Left colon (tissue), 2 donors: ENCODE results near the gene SMC1B. TPM values are rescaled to one million over a fixed set of nuclear protein-coding genes. Genes with fewer than 3 reads are reported as not detected.
"Not testable (repeated sequence)": the region's sequence is repeated elsewhere in the genome, so short reads cannot be mapped to it uniquely, and the experiment has no call there.

Source experiments
- ATAC-seq: fragments of 200-7000 bp; cut with Tn5 transposase; one replicate; pipeline ENCODE4 v1.9.1; 2020; ENCODE audit warnings: mild to moderate bottlenecking, moderate library complexity
- DNase-seq, 2 donors: peaks; one replicate each; pipeline ENCODE4 v3.0.0-alpha.2; 2020
- intact Hi-C, 2 donors: fragments of 100-400 bp; cut with DNase I in 1 of 2; cut with micrococcal nuclease in 1 of 2; formaldehyde crosslinking; loops; one replicate each; pipeline versions ENCODE4 v1.11.2 to v1.14.0; 2022; cut with DNase I, micrococcal nuclease
- long read RNA-seq: library from polyadenylated mRNA; unstranded; transcript quantifications from one replicate; pipeline ENCODE4 v2.0.0, GENCODE V29; 2021
- total RNA-seq, 2 donors: library from RNA; stranded (reverse); fragmentation: NEBNext Ultra II Directional; extraction: Animal tissue kit (Norgen Biotek cat#: 25700); gene quantifications; one replicate each; pipeline ENCODE4 v1.2.1, GENCODE V29; 2021
- donor health status: DM: no; HTN: no; CAD: no.
- donor health status: DM: yes; HTN: yes; CAD: no.

The SMC1B gene, protein sequence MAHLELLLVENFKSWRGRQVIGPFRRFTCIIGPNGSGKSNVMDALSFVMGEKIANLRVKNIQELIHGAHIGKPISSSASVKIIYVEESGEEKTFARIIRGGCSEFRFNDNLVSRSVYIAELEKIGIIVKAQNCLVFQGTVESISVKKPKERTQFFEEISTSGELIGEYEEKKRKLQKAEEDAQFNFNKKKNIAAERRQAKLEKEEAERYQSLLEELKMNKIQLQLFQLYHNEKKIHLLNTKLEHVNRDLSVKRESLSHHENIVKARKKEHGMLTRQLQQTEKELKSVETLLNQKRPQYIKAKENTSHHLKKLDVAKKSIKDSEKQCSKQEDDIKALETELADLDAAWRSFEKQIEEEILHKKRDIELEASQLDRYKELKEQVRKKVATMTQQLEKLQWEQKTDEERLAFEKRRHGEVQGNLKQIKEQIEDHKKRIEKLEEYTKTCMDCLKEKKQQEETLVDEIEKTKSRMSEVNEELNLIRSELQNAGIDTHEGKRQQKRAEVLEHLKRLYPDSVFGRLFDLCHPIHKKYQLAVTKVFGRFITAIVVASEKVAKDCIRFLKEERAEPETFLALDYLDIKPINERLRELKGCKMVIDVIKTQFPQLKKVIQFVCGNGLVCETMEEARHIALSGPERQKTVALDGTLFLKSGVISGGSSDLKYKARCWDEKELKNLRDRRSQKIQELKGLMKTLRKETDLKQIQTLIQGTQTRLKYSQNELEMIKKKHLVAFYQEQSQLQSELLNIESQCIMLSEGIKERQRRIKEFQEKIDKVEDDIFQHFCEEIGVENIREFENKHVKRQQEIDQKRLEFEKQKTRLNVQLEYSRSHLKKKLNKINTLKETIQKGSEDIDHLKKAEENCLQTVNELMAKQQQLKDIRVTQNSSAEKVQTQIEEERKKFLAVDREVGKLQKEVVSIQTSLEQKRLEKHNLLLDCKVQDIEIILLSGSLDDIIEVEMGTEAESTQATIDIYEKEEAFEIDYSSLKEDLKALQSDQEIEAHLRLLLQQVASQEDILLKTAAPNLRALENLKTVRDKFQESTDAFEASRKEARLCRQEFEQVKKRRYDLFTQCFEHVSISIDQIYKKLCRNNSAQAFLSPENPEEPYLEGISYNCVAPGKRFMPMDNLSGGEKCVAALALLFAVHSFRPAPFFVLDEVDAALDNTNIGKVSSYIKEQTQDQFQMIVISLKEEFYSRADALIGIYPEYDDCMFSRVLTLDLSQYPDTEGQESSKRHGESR
- not detected for total RNA-seq
- long read RNA-seq, partial matches to known transcripts: 0 of 1 reads
- long read RNA-seq, other reads (novel, unspliced or antisense): 1 of 1 reads

DNA sequence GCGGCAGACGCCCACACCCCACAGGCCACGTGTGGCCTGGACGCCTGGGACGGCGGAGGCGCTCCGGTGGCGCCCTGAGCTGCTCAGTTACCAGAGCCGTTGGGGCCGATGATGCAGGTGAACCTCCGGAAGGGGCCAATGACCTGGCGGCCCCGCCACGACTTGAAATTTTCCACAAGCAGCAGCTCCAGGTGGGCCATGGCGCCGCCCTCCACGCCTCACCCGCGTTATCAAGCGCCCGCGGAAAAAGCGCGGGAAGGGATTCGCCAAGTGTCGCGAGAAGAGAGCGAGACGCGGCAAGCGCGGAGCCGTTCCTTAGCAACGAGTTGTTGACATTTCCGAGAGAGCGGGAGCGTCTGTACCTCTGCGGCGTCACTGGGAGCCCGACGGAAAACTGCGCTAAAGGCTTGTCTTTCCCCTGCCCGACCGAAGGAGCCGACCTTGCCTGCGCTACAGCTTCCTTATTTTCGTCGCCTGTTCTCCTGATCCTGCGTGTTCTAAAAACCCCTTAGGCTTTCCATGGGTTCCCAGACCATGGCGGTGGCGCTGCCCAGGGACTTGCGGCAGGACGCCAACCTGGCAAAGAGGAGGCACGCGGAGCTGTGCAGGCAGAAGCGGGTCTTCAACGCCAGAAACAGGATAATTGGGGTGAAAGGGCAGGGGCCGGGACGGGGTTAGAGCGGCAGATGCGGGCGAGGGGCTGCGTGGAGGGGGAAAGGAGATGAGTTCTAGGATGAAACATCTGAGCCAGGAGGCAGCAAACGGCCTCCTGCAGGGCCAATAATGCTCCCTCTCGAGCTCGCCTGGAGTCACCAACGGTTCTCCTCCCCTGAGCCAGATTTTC is at the start of gene SMC1B, which contains the start of gene RIBC2:
TSS of gene SMC1B (minus strand) at position 232 of the 844 bp plus-strand sequence. CDS start at position 200, 32 bp downstream.
TSS of gene RIBC2 (plus strand) at position 326 of the 844 bp plus-strand sequence. CDS start at position 520, 194 bp downstream.
- ATAC-seq (peak; percentile 98), DNase-seq (peak; percentile 78)
- intact Hi-C loops: no loop called here

DNA sequence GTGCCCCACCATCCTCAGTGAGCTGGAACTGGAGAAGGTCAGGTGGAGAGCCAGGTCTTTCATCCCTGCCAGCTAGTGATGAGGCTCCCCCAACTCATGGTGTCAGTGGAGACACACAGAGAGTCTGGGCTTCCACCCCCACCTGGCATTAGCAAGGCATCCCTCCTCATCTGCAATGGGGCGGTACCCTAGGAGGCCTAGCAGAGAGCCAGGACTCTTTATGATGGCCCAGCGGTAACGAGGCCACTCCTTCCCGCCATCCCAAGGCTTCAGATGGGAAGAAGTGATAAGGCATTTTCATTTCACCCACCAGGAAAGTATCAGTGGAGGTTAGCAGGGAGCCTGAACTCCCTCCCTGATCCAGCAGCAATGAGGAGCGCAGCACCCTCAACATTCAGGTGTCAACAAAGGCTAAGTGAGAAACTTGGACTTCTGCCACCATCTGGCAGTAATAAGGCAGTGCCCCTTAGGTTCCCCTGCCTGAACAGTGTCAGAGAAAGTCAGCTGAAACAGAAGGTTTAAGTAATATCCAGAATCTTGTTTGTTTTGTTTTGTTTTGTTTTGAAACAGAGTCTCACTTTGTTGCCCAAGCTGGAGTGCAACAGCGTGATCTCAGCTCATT is 48.7 kb upstream of the SMC1B start:
- intact Hi-C loops: no loop called here
- no peak for ATAC-seq

GRCh38 chr22:45460288-45461109 is 47.1 kb upstream of the SMC1B start:
- intact Hi-C loops: no loop called here
- no peak for ATAC-seq

More for the DNA sequence above, 48.7 kb upstream of the SMC1B start:
- no peak for DNase-seq

DNA sequence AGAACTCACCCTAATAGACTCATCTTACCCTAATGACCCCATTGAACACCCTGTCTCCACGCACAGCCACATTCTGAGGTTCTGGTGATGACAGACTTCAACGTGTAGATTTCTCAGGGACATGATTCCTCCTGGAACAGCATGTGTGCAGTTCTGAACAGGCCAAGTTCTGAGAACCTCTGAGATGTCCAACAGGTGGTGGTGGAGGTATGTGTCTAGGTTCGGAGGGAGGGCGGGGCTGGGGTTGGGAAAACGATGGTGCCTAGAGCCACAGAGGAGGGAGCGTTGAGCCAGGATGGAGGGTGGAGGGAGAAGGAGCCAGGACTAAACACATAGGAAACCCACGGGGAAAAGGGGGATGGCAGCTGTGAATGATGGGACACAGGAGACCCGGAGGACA is 45.8 kb upstream of the SMC1B start:
- ATAC-seq (no peak), DNase-seq (no peak)
- intact Hi-C loops: no loop called here

More at GRCh38 chr22:45460288-45461109, 47.1 kb upstream of the SMC1B start:
- peak; percentile 23 to 49 for DNase-seq

DNA sequence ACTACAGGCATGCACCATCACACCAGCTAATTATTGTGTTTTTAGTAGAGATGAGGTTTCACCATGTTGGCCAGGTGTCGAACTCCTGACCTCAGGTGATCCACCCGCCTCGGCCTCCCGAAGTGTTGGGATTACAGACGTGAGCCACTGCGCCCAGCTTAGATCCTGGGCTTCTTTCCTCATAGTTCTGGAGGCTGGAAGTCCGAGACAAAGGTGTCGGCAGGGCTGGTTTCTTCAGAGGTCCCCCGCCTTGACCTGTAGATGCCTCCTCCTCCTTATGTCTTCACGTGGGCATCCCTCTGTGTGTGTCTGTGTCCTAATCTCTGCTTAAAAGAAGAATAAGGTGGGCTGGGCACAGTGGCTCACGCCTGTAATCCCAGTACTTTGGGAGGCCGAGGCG is 45.1 kb upstream of the SMC1B start:
- intact Hi-C loops: no loop called here
- ATAC-seq (no peak), DNase-seq (no peak)

- DNase-seq (no peak), ATAC-seq (no peak)
- intact Hi-C loops: no loop called here
Measured at GRCh38 chr22:45456811-45457210, 43.4 kb upstream of the SMC1B start.

GRCh38 chr22:45455621-45456020 is 42.2 kb upstream of the SMC1B start:
- intact Hi-C loops: no loop called here
- DNase-seq (no peak), ATAC-seq (no peak)

DNA sequence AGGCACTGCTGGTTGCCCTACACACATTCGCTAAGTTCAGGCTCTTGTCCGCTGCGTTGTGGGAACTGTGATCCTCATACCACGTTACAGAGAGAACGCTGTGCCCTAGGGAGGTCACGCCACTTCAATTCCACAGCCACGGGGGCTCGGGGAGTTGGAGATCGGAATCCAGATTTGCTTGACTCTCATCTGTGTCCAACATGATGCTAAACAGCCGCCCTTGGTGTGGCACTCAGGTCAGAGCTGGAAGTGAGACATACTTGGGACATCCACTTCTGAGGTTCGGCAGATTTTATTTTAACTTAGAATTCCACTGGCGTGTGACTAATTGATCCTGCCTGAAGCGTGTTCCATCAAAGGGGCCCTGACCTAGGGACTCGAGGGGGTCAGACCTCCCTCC is 41.8 kb upstream of the SMC1B start:
- intact Hi-C loops: no loop called here
- ATAC-seq (no peak), DNase-seq (no peak)

- DNase-seq (no peak), ATAC-seq (no peak)
- intact Hi-C loops: no loop called here
Measured at GRCh38 chr22:45454275-45454674, 40.9 kb upstream of the SMC1B start.

GRCh38 chr22:45453764-45454163 is 40.4 kb upstream of the SMC1B start:
- intact Hi-C loops: no loop called here
- DNase-seq (no peak), ATAC-seq (no peak)

DNA sequence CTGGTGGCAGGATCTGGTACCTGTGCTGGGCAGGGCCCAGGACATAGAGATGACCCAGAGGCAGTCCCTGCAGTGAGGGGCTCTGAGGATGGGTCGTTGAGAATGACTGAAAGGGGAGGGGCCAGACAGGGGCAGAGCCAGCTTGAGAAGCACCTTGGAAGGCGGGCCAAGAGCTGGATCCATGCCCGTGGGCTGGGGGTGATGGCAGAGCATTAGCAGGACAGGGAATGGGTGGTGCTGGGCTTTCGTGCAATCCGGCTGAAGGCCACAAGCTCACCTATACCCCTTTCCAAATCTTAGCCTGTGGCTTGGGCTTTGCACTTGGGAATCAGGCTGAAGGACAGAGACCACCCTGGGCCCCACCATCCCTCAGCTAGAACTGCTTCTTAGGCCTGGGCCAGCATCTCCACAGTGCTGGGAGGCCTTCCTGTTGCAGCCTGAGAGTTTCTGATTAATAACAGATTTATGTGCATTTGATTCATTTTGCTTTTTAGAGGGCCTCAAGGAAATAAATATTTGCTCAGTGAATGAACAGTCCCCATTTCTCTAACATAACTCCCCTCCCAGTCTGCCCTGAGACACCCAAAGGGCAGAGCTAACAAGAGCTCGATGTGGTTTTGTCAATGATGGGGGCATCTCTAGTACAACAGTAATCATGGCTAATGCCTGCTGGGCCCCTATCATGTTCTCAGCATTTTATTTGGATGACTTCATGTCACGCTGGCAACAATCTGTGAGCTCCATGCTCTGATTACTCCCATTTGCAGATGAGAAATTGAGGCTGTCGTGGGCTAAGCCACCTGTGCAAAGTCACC is 39.4 kb upstream of the SMC1B start:
- ATAC-seq: no peak
- intact Hi-C loops: no loop called here
- no peak for DNase-seq

DNA sequence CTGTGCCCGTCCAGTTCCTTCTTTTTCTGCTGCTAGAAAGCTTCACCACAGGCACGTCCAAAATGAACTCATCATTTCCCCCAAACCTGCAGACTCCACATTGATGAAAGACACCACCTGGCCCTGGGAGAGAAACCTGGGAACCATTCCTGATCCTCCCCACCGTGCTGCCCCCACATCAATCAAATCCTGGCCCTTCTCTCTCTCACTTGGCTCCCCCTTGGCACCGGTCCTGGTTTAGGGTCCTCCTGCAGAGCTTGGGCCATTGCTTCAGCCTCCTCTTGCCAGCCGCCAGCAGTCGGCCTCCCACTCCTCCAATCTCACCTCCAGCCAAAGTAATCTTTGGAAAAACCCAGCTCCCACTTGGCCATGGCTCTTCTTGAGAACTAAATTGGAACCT is 38.6 kb upstream of the SMC1B start:
- intact Hi-C loops: no loop called here
- DNase-seq (no peak), ATAC-seq (no peak)

GRCh38 chr22:45450921-45451651 is 37.7 kb upstream of the SMC1B start:
- no peak for ATAC-seq
- no peak for DNase-seq
- intact Hi-C loops: no loop called here

- ATAC-seq (no peak), DNase-seq (no peak)
- intact Hi-C loops: no loop called here
Measured at GRCh38 chr22:45450101-45450785, 36.8 kb upstream of the SMC1B start.

- intact Hi-C loops: loop anchor here in 1 of 2 donors (10.0 kb wide), 1 partner anchor 105 kb away; no protein-coding TSS in a partner anchor
- not testable (repeated sequence) for DNase-seq
Measured at GRCh38 chr22:45449442-45449841, 36.0 kb upstream of the SMC1B start.

More at GRCh38 chr22:45449442-45449841, 36.0 kb upstream of the SMC1B start:
- ATAC-seq: not testable (repeated sequence)
